BJ (cell line): ENCODE results near the gene MRPS11. TPM values are rescaled to one million over a fixed set of nuclear protein-coding genes. Genes with fewer than 3 reads are reported as not detected.

ENCODE experiments used
- CTCF ChIA-PET: fragments of 350-600 bp; formaldehyde crosslinking; extraction: SDS; loops from one replicate; lab custom pipeline; 2021; ENCODE audit warnings: antibody characterized with exemption, inconsistent platforms; lab: Yijun Ruan, JAX
- POLR2A ChIA-PET: fragments of 300-600 bp; sonication (Branson Sonifier 250); formaldehyde crosslinking; extraction: SDS; loops from one replicate; lab custom pipeline; 2021; ENCODE audit warnings: antibody characterized with exemption; lab: Charles Lee
- DNase-seq: peaks from one replicate; pipeline ENCODE4 v3.0.0-alpha.2; 2011; ENCODE audit warnings: low read depth
- H3K27me3 ChIP-seq: 2 replicates; pipeline ENCODE4 v1.6.0; 2011; ENCODE audit warnings: low read length; ENCODE audit not compliant: control insufficient read depth, insufficient read depth
- H3K36me3 ChIP-seq: 2 replicates; pipeline ENCODE4 v1.5.1; 2011; ENCODE audit warnings: low read length; ENCODE audit not compliant: control insufficient read depth, insufficient read depth
- H3K4me3 ChIP-seq: 2 replicates; pipeline ENCODE4 v1.5.1; 2011; ENCODE audit warnings: low read depth, mild to moderate bottlenecking, control low read depth, low read length
- CTCF ChIP-seq: IDR thresholded peaks from 2 replicates; pipeline ENCODE4 v1.5.1; 2011; ENCODE audit warnings: low read depth, mild to moderate bottlenecking, control low read depth, inconsistent platforms, low read length, moderate library complexity; ENCODE audit not compliant: insufficient read depth
- polyA plus RNA-seq: library from polyadenylated mRNA; depleted of rRNA; stranded (reverse); fragments of >200 nt; gene quantifications from 2 replicates; pipeline ENCODE4 v1.2.3, GENCODE V29; 2011; rRNA removed

The MRPS11 gene
- polyA plus RNA-seq, 1 experiment = 103 TPM

DNA sequence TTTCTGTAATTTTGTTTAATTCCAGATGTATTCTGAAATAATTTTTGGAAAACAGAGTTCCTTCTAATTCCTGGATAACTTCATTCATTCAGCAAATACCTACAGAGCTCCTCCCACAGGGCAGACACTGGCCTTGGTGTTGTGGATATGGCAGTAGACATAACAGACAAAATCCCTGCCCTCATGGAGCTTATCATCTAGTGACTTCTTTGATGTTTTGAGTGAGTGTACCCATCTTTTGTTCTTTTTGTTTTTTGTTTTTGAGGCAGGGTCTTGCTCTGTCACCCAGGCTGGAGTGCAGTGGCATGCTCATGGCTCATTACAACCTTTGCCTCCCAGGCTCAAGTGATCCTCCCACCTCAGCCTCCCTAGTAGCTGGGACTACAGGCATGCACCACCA, 57.9 kb downstream of the MRPS11 start:
- DNase-seq = no peak
- H3K36me3 ChIP-seq = peaks cover 2% of the 10 kb centered on the region
- no peak overlapping the region for H3K4me3 ChIP-seq
- no peak for TF ChIP-seq CTCF
- ChIA-PET POLR2A (no interaction called here), CTCF (no interaction called here)
- H3K27me3 ChIP-seq = no peaks in the 10 kb centered on the region

GRCh38 chr15:88526247-88526879, 58.9 kb downstream of the MRPS11 start:
- H3K36me3 ChIP-seq = peaks cover 10% of the 10 kb centered on the region
- H3K27me3 ChIP-seq = no peaks in the 10 kb centered on the region
- no peak for TF ChIP-seq CTCF
- no peak overlapping the region for H3K4me3 ChIP-seq
- ChIA-PET POLR2A (no interaction called here), CTCF (interaction anchor here (0.7 kb wide), 1 partner anchor 282 kb away, joined by 3 read pairs; no protein-coding TSS in a partner anchor)
- DNase-seq = no peak

- Histone ChIP-seq H3K27me3 (no peaks in the 10 kb centered on the region), H3K4me3 (no peak overlapping the region), H3K36me3 (peaks cover 10% of the 10 kb centered on the region)
- no peak for TF ChIP-seq CTCF
- ChIA-PET CTCF (interaction anchor here (0.6 to 1.5 kb wide), 3 partner anchors 17 to 74 kb away, joined by 3 to 4 read pairs (median 3); no protein-coding TSS in a partner anchor), POLR2A (no interaction called here)
- DNase-seq = no peak
These were observed 61.6 kb downstream of the MRPS11 start for GRCh38 chr15:88529021-88529630.

Other genes with a start within 250 kb of the MRPS11 start
- 0.10 and 0.12 TPM in 2 replicates for gene NTRK3, start 211.0 kb upstream of the MRPS11 start, polyA plus RNA-seq
- gene MRPL46, start 320 bp upstream of the MRPS11 start, polyA plus RNA-seq = 18.4 and 22.1 TPM in 2 replicates
- gene DET1, start 79.0 kb downstream of the MRPS11 start, polyA plus RNA-seq = 10.4 and 11.0 TPM in 2 replicates
- gene AEN, start 153.6 kb downstream of the MRPS11 start, polyA plus RNA-seq = 35.6 and 45.5 TPM in 2 replicates
- 1.8 and 4.2 TPM in 2 replicates for gene ISG20, start 171.3 kb downstream of the MRPS11 start, polyA plus RNA-seq